NCI-H2107 treated with DMSO at 0.1 percent for 48 hours (cell line): ENCODE results near the gene NES.

ENCODE experiments used
- DNase-seq: peaks from one replicate; lab custom pipeline; 2025; ENCODE audit not compliant: unreplicated experiment; lab: John Stamatoyannopoulos, UW

The NES gene

DNA sequence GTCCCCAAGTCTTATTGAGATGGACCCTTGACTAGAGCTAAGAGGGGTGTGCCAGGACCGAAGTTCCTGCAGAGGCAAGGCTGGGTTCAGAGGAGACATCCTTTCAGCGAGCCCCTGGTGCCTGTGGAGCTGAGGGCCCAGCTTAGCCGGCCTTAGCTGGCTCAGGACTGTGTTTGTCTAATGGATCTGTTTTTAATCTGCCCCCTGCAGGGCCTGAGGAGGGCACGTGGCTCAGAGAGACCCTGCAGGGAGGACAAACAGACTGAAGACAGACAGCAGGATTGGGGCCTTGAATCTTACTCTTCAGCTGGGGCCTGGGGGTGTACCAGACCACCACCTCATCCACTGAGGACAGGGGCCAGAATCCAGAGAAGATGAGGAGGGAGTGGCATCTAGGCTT is 26.5 kb upstream of the NES start:
- DNase-seq: no peak

GRCh38 chr1:156703336-156703735 is 26.1 kb upstream of the NES start:
- DNase-seq: no peak

GRCh38 chr1:156700736-156701531 is 23.7 kb upstream of the NES start:
- DNase-seq: no peak

DNA sequence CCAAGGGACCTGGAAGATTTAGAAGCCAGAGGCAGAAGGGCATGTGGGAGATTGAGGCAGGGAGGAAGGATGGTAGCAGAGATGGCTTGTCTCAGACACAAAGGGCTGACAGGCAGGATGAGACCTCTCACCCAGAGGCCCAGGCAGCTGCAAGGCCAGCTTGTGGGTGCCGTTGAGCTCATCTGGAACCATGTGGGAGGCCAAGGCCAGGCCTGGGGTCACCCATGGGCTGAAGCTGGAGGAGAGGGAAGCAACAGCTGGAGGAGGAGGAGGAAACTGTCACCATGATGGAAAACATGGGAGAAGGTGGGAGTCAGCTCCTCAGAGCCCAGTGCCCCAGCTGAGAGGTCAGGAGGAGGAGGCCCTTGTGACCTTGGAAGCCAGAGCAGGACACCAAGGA is 21.8 kb upstream of the NES start:
- DNase-seq: no peak

DNA sequence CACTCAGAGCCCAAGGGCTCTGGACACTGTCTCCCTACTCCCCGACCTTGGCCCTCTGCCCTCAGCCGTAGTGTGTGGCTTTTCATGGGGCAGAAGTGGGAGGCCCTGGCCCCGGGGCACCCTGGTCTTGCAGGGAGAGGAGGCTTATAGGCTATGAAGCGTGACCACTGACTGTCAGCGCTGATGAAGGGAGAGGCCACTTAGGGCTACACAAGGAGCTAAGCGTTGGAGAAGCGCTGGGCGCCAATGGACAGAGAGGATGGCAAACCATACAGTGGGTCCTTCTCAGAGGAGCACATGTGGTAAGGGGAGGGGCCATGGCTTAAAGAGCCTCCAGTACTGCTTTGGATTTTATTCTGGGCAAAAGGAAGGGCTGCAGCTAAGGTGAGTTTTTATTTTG is 20.3 kb upstream of the NES start:
- no peak for DNase-seq

DNA sequence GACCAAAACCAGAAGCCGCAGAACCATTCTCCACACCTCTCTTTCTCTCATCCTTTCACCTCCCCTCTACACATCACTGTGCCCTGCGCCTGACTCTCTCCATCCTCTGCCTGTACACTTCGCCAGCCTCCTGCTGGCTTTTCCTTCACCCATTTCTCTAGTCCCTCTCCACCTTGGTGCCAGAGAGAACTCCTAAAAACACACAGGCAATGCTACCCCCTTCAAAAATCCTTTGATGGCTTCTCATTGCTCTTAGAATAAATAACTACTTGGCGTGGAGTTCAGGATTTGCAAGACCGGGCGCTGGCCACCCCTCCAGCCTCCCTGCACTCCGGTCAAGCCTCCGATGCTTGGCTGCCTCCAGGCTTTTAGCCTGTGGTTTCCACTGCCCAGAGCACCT is 19.5 kb upstream of the NES start:
- DNase-seq: no peak

DNA sequence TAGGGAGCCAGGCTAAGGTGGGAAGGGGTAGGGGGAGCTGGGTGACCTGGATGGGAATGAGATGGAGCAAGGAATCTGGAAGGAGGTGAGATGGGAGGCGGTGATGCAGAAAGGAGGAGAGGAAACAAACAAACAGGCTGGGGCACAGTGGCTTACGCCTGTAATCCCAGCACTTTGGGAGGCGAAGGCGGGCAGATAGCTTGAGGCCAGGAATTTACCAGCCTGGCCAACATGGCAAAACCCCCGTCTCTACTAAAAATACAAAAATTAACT is 17.4 kb upstream of the NES start:
- DNase-seq: no peak

DNA sequence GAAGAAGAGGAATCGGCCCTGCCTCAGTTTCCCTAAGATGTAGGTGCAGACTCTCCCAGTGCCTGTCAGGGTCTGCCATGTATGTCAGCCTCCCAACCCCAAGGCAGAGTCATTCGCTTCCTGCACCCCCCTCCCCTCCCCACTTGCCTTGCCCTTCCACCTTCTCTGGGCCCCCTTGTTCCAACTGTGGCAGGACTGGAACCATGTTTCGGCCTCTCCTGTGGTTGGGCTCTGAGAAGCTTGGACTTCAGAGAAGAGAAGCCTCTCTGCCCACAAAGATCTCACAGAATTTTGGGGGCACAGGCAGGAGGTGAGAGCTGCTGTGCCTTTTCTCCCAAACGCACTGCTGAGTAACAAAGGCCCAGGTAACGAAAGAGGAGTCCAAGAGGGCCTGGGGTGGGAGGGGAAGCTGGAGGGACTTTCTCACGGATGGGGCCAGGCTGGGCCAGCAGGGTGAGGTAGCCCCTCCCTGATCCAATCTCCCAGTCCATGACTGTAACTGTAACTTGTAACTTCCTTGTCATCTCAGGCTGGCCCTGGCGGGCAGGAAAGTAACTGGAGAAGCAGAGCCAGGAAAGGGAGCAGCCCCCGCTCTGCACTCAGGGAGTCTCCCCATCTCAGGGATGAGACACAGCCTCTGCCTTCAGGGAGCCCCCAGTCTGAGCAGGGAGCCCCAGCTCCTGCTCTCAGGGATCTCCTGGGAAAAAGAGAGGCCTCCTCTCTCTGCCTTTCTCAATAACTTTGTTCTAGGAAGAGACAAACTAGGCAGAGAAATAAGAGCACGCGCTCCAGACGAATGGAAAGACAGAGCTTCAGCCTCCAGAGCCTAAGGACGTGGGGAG is 16.9 kb upstream of the NES start:
- DNase-seq: peak; percentile 47

DNA sequence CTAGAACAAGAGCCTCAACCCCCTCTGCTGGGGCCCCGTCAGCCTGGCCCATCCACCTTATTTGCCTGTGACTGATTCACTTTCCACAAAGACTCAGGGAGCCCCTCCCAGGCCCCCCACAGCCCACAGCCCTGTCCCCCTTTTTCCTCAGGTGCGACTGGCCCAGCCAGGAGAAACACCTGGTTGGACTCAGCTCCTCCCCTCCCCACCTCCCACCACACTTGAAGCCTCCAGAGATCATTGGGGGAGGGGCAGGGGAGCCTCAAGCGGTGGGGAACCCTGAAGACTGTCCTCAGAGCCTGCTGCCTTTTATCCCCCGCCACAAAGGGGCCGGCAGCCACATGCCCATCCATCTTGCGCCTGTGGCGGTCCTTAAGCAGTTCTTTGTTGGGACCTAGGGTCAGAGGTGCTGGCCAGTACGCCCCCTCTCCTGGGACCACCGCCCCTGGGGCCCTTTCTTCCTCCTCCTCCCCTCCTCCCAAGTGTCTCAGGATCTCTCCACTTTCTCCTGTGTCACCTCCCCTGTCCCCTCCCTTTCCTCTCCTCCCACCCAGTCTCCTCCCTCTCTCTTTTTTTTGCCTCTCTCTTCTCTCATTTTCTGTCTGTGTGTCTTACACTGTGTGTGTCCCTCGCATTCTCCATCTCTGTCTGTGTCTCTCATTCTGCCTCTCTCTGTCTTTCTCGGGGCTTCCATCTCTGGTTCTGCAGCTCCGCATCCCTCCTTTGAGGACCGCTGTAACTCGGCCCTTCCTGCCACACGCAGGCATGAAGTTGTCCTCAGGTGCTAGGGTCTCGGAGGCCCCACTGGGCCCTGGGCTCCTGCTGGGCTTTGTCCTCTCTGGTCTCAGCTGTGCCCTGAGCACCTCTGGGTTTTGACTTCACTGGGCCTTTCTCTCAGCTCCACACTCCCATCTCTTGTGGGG is 16.0 kb upstream of the NES start:
- DNase-seq: peak; percentile 86

- no peak for DNase-seq
These were observed 15.3 kb upstream of the NES start for GRCh38 chr1:156692441-156692924.

GRCh38 chr1:156691665-156692440 is 14.6 kb upstream of the NES start:
- no peak for DNase-seq

DNA sequence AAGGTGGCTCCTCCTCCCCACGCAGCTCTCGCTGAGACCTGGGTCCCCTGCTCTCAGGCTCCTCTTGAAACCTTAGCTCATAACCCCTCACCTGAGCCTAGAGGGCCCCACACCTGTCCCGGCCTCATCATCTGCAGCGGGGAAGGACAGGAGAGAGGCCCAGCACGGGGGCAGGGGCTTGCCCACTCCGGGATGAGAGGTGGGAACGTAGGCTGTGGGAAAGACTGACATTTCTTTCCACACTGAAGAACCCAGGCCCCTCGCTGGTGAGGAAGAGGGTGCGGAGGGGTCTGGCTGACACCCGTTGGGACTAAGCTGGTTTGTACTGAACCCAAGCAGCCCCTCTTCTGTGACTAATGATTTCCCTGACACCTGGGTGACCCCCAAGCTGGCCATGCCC is 14.0 kb upstream of the NES start:
- DNase-seq: no peak

DNA sequence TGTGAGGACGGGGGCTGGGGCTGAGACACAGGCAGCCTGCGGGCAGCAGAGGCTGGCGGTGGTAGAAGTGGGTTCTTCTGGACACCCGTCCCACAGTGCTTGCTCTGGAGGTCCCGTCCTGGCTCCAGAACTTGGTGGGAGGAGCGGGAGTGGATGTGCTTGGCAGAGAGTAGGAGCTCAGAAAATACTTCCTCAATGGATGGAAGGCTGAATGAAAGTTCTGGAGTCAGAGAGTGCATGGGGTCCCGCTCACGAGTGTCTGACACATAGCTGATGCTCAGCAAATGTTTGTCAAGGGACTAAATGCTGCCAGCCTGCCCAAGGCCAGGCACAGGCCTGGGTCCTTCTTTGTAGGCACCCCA is 13.4 kb upstream of the NES start:
- no peak for DNase-seq

- no peak for DNase-seq
These were observed 12.9 kb upstream of the NES start for GRCh38 chr1:156689953-156690674.

DNA sequence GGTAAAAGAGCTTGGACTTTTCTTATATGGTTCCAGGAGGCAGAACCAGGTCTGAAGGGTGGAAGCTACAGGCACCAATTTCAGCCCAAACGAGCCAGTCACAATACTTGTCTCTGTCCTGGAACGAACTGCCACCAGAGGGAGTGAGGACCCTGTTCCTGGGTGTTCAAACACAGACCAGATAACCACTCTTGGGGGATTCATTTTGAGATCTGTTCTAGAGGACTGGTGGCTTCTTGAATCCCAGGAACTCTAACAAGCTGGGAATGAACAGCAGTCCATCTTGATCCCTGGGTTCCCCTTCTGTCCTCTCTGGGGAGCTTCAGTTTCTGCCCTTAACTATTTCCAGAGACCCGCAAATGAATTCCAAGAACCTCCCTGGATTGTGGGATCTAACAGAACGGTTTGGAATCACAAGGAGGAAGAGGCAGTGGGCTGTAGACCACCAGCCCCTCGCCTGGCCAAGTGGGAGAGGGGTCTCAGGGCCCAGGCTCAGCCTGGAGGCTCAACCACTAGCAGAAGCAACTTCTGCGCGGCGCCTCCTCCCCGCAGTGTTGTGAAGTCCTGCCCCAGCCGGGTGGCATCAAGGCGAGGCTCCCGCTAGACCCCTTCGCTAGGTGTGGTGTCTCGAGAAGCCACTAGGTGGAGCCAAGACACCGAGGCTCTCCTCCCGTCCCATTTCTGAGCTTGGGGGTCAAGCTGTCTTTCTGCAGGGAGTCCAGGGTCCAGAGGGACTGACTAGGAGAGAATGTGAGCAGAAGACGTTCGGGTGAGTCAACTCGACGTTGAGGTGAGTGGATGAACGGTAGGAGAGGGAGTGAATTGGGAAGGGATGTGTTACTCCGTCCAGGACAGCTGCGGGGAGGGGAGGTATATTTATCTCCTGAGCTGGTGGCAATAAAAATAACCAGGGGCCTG is 12.1 kb upstream of the NES start:
- DNase-seq: peak; percentile 59

GRCh38 chr1:156684227-156684782 is 7.1 kb upstream of the NES start:
- no peak for DNase-seq

DNA sequence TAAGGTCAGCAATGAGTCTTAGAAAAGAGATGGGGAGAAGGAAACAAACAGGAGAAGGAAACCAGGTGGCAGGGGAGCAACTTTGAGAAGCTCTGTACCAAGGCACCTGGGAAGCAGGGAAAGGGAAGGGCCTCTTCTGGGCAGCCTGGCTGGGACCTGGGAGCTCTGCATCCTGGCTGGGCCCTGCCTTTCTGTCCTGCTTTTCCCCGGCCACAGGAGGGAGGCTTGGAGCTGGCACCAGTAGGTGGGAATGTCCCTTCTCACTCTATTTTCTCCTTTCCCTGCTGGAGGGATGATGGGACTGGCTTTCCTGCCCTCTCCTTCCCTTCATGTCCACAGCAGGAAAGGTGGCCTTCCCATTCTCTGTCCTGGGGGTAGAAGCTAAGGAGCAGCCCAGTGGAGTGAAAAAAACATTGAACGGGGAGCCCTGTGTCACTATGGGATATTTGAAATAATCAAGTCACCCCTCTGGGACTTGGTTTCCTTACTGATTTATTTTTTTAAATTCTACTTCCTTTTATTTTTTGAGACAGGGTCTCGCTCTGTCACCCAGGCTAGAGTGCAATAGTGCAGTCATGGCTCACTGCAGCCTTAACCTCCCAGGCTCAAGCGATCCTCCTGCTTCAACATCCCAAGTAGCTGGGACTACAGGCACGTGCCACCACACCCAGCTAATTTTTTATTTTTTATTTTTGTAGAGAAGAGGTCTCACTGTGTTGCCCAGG is 5.1 kb upstream of the NES start:
- DNase-seq: no peak
